NCI-H82 treated with DMSO at 0.1 percent for 48 hours (cell line): ENCODE data around the gene TMEM255B.

Experiments used
- DNase-seq: peaks from one replicate; lab custom pipeline; 2025; ENCODE audit not compliant: unreplicated experiment; lab: John Stamatoyannopoulos, UW

Gene TMEM255B

DNA sequence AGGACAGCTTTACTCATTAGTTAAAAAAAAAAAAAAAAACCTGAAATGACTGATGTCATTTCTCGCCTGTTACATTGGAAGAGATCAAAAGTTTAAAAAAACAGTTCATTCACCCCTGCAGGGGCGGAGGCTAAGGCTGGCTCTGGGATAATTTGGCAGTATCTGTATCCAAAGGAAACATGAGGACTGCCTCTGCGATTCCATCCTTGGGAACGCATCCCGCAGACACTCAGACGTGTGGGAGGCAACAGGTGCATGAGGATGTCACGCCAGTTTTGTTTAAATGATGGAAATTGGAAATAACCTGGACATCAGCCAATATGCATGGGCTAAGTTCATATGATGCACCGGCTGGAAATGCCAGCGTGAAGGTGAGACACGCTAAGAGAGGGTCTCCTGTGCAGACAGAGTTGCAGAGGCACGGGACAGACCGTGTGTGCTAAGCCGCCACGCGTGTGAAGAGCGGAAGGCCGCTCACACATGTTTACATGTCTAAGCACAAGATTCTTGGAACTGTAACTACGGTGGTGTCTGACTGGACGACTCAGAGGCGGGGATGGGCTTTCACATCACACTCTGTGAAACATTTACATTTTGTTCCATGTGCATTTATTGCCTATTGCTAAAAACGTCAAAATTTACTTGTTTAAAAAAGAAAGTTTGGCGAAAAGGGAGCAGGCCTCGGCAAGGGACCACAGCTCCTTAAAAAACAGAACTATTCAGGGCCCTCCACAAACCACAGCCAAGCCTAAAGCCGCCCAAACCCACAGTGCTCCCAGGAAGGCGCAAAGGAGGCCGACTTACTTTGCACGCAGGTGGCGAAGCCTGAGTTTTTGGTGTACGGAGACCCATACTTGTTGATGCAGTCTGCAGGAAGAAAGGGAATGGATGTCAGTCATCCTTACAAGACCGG, 87.0 kb downstream of the TMEM255B start:
- DNase-seq, result no peak

DNA sequence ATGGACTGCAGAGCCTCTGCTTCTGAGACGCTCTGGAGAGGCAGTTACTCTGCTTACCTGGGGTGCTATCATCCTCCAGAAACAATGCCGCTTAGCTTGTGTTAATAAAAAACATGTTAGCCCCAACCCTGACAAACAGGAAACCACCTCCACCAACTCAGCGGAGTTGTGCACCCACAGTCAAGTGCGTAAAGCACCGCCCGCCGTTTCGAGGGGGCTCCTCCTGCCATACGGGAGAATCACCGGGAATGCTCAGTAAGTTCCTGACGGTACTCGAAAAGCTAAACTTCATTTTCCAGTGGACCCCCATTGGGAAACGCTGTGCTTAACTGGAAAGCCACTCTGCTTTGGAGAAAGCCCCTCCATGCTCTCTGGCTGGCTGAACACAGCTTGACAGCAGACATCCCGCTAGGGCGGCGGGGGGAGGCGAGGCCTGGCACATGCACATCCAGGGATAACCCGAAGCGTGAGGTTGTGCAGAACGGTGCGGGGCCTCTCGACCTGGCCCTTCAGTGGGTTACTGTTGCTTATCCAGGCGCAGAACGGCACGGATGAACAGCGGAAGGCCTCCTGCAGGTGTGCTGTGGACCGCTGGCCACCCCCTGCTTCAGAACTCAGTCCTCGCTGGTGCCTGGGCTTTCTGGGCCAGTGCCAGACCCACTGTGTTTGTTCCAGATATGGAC, 87.8 kb downstream of the TMEM255B start:
- DNase-seq, result no peak

DNA sequence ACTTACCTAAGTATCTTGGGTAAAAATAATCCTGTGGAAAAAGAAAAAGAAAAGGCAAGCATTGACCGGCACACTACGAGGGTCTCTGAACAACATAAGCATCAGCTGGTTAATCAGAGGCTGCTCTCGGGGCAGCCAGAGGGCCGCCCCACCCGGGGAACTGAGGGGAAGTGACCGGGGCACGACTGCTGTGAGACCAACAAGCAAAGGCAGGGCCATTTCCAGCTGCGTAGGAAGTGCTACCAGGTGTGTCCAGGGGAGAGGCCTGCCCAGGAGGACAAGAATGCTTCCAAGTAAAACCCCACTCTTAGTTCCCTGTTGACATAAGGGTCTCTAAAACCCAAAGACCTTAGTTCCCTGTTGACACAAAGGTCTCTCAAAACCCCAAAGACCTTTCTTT, 89.0 kb downstream of the TMEM255B start:
- no peak for DNase-seq

DNA sequence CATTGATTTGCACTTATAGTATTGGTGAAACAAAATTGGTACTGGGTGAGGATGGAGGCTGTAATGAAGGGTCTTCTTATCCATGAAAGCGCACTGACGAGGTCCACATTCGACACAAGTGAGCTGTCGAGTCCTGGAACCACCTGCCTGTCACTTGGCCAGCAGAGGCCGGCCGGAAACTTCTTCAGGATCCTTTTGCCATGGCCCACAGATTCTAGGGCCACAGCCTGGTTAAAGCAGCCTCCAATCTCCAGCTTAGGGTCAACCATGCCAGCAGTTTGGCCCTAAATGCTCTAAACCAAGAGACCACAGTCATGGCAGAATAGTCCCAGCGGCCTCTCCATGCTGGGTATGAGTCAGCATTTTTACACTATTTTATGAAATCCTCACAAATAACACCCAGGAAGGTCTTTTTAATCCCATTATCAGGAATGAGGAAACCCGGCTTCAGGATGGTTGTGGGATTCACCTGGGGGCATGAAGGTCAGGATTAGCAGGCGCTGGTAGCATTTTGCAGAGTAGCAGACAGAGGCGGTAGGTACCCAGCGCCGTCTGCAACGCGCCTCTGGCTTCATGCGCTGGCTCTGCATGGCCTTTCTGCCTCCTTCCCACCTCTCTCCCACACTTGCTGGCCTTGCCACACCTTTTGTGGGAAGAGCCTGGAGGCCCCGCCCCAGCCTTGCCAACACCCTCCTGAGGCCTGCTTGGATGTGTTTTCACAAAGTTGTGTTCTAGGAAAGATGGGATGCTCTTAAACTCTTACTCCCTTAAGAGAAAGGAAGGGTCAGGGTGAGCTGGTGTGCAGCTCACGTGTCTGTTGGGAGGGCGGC, 89.6 kb downstream of the TMEM255B start:
- DNase-seq, result no peak

DNA sequence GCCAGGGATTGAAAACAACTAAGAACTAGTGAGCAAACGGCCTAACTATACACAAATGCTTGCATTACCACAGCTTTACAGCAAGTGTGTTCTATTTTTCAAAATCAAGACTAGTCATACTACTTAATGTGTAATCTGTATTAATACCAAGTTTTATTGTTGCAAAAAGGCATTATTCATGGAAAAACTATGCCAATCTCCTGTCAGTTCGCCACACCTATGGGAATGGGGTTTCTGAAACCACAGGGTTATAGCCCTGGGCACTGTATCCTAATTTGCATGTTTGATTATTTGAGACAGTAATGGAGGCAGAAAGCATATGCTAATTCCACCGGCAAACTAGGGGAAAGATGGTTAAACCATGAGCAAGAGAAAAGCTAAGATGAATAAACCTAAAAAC, 90.5 kb downstream of the TMEM255B start:
- DNase-seq, result no peak

DNA sequence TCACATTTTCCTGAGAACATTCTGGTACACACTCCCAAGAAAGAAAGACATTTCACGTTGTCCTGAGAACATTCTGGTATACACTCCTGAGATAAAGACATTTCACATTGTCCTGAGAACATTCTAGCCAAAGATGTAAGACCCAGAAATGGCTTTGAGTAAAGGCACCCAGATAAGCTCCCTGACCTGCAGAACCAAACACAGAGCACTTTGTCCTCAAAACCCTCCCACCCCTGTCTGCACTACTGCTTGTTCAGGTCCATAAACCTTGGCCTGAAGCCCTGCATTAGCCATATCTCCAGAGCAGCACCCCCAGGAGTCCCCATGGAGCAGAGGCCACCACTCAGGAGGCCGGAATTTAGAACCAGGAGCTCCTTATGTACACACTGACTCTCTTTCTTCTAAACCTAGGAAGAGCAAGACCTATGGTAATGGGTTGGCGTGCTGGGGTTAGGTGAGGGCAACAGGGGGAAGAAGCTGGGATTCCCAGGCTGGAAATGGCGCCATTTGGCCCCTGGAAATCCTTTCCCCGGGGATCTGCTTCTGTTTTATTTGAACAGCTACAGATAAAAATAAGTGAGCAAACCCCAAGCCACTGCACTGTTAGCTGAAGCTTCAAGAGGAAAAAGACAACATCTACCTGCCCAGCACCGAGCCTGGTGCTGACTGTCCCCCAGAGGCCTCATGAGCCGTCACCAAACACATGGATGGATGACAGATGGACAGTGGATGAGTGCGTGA, 91.1 kb downstream of the TMEM255B start:
- DNase-seq, result no peak

DNA sequence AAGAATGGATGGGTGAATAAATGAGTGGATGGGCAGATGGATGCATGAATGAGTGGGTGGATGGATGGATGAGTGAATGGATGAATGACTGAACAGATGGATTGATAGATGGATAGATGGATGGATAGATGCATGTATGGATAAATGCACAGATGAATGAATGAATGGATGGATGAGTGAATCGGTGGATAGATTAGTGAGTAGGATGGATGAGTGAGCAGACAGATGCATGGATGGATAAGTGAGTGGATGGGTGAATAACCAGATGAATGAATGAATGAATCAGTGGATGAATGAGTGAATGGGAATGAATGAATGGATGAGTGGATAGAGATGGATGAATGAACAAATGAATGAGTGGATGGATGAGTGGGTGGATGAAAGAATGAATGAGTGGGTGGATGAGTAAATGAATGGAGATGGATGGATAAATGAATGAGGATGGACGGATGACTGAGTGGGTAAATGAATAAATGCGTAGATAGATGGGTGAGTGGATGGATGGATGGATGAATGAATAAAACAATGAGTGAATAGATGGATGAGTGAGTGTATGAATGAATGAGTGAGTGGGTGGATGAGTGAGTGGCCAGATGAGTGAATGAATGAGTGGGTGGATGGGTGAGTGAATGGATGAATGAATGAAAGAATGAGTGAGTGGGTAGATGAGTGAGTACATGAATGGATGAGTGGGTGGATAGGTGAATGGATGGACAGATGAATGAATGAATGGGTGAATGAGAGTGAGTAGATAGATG, 91.9 kb downstream of the TMEM255B start:
- no peak for DNase-seq

DNA sequence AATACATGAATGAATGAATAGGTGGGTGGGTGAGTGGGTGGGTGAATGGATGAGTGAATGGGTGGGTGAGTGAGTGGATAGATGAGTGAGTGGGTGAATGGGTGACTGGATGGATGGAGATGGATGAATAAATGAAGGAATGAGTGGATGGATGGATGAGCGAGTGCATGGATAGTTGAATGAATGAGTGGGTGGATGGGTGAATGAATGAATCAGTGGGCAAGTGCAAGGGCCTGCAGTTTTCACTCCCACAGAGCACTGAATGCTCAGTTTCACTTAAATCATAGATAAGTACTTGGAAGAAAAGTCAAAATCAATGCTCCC, 92.4 kb downstream of the TMEM255B start:
- DNase-seq, result no peak

DNA sequence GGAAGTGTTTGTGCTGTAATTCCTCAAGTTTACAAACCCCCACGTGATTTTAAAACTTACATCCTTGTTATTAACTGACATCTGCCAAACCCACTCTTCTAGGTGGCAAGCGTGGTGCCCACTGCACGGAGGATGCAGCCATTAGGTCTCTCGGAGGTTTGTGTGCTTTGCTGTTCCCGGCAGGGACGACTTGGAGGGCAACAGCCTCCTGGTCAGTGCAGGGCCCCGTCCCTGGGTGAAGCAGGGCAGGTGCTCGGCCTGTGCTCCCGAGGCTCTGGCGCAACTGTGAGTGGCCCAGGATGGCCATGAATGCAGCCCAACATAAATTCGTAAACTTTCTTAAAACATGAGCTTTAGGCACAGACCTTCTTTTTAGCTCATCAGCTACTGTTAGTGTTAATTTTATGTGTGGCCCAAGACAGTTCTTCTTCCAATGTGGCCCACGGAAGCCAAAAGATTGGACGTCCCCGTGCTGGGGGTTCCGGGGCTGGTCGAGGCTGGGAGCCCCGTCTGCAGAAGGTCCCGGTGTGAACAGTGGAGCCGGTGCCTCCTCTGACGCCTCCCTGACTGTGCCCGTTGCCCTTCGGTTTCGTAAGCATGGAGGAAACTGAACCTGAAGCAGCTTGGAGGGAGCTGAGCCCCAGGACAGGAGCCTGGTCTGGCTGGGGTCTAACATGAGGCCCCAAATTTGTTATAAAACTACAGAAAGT, 93.0 kb downstream of the TMEM255B start:
- no peak for DNase-seq

DNA sequence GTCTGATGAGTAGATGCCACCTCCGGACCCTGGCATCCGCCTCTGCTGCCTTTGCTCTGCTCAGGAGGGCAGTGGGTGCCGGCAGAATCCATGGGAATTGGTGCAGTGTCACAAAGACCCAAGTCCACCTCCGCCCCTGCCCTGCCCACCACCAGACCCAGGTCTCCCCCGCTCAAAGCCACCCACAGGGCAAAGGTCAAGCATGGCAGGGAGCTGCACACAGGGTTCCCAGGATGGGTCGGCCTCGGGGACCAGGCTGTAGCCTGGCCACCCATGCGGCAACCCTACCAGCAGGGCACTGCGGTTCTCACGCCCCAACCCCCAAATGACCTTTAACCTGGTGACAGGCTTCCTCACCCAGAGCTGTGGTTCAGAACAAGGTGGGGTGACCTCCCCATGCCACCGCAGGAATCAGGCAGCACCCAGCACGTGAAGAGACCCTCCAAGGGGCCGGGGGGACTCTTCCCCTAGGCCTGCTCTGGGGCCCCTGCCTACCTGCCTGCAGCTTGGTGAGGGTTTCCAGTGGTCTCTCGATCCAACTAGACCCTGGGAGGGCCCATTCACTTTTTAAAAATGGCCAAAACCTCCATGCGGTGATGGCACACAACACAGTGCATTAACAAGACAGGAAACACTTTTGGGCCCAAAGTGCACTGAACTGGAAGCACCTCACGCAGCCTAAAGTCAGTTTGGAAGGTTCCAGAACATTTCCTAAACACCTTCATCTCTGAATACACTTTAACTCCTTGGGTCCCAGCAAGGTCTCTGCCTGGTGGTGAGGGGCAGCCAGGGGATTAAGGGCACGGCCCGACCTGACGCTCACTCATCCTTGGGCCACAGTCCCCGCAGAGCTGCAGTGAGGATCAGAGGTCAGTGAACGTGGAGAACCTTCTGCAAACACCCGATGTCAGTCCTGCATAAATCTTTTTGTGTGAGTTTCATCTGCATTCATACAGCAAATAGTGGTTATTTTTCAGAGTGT, 93.8 kb downstream of the TMEM255B start:
- DNase-seq, result no peak

DNA sequence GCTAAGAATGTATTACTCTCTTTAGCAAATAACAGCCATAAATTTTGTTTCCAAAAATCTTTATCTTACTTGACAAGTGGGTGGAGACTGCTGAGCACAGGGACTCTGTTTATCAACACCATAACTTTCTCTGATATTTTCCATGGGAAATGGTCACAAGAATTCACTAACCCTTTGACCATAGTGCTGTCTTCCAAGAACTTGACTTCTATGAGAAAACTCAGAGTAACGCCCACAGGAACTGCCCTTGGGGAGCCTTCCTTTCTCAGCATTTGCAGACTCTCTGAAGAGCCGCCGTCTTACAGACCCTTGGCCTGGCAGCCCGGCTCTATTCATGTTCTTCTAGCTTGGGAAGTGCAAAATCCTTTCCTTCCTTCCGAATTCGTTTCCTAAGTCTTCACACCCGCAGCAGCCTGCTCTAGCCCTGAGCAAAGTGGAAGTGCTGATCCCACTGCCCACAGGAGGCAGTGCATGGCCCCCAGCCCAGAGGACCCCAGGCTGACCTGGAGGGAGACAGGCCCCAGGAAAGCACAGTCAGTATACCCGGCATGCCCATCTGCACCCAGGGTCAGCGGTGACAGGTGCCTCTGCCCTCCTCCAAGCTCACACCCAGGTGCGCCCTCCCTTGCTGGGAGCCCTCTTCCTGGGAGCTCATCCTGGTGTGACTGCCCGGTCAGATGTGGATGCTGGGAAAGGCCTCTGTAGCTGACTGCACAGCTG, 94.7 kb downstream of the TMEM255B start:
- DNase-seq, result no peak

DNA sequence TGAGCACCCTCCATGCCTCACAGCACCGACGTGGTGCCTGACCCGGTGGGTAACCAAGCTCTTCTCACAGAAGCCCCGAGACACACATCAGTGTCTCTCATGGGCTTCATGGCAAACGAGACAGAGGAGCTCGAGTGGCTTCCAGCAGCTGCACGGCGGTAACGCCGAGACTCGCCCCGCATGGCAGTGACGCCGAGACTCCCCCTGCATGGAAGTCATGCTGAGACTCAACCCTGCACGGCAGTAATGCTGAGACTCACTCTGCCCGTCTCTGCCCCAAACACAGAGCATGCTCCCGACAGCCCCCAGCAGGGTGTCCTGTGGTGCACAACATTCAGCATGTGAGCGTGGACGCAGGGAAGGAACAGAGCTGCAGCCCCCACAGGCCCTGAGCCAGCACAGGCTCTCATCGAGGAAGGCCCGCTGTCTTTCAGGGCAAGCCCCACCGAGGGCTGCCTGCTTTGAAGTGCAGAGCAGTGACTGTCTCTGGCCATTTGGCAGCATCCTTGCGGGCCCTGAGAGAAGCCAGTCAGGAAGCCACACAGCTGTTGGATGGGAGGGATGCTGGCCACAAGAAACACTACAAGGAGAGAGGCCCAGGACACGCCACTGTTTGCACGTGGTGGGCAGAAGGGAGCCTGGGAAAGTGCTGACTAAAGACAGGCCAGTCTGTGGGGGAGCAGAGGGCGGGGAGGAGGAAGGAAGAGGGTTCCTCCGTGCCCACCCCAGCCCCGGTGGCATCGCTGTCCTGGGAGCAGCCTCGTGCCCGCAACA, 95.4 kb downstream of the TMEM255B start:
- DNase-seq, result no peak

DNA sequence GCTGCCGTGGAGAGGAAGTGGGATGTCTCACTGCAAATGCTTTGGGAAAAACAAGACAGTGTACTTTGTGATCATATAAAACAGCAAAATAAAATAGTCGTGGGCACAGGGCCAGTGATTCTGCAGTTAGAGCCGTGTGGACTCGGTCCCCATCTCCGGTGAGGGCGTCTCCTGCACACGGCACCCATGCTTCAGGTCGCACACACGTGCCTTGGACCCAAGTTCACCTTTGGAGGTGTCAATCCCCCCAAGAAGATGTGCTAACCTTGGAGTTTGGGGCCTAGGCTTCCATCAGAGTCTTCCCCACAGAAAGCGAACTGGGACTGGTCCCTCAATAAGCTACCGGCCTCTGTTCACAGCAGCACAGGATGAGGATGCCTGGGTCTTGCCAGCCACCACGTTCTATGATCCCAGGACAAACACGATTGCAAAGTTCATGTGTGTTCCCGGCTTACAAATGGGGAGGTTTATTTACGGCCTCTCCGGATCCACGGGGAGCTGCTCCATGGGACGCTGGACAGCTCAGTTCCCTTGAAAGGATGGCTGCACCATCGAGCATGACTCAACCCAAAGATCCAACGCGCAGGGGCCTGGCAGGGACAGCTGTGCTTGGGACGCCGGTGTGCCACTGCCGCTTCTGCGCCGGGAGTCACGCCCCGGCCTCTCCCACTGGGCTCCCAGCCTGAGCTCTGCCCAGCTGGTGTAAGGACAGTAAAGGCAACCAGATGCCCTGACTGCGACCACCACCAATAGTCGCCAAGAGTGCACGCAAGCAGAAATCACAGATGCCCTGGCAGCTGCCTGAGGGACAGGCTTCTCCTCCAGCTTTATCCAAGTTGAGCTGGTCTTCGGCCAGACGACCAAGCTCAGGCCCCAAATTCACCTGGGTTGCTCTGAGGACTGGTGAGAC, 96.2 kb downstream of the TMEM255B start:
- DNase-seq, result no peak

DNA sequence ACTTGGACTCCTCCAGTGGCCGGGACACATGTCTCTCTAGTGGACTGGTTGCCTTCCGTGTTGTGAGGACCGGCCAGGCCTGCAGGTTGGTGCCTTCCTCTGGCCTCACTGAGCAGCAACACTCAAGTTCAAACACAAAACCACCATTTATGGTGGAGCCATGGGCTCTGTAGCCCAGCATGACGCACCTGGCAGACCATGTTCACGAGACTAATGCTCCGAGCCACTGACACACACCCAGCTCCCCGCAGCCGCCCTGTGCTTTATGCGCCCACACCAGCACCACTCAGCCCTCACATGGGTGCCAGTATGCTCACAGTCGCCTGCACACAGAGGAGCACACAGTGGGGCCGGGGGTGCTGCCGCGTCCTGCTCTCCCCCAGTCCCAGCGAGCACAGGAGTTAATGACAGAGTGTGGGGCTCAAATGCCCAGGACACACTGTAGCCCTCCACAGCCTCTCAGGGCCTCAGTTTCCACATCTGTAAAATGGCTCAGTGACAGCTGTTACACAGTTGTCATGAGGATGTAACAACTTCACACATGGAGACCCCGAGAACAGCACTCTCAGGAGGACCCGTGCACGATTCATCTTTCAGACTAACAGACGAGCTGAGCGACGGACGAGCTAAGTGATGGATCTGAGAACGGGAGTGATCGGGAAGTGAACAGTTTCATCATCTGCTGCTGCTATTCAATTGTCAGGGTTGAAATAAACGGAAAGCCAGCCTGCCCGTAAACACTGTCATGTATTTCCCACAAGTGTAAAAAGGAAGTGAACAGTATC, 97.1 kb downstream of the TMEM255B start:
- DNase-seq, result no peak

DNA sequence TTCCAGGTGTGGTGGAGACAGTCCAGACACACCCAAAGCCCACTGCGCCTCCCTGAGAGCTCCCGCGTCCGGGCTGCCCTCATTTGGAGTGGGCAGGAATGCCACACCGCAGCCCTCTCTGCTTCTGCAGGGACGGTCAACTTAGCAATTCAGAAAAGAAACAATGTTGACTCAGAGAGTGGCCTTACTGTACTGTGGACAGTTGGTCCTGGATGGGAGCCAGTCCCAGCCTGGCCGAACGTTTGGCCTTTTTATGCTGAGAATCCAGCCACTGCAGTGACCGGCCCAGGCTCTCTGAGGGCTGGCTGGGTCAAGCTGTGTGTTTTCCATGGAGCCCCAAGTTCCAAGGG, 97.7 kb downstream of the TMEM255B start:
- DNase-seq, result no peak
